SIG-M5 (cell line): Measurements from ENCODE around the gene ARID1B.

Experiments used
- DNase-seq: peaks from one replicate; lab custom pipeline; 2025; lab: John Stamatoyannopoulos, UW

Gene ARID1B

GRCh38 chr6:157213426-157213825 is 436.2 kb downstream of the ARID1B start:
- no peak for DNase-seq

GRCh38 chr6:157213907-157214565 is 436.9 kb downstream of the ARID1B start:
- no peak for DNase-seq

- no peak for DNase-seq
These were observed 438.5 kb downstream of the ARID1B start for GRCh38 chr6:157215717-157216116.

GRCh38 chr6:157216570-157216969 is 439.4 kb downstream of the ARID1B start:
- DNase-seq: no peak

- DNase-seq: no peak
These were observed 440.2 kb downstream of the ARID1B start for GRCh38 chr6:157217198-157217893.

- DNase-seq: no peak
These were observed 440.8 kb downstream of the ARID1B start for GRCh38 chr6:157217894-157218370.

GRCh38 chr6:157218371-157219198 is 441.4 kb downstream of the ARID1B start:
- DNase-seq: no peak

GRCh38 chr6:157219201-157220200 is 442.3 kb downstream of the ARID1B start:
- DNase-seq: no peak

GRCh38 chr6:157220485-157220884 is 443.3 kb downstream of the ARID1B start:
- no peak for DNase-seq

GRCh38 chr6:157221049-157221816 is 444.1 kb downstream of the ARID1B start:
- DNase-seq: peak; percentile 4

GRCh38 chr6:157221817-157222175 is 444.6 kb downstream of the ARID1B start:
- no peak for DNase-seq

- DNase-seq: no peak
These were observed 445.2 kb downstream of the ARID1B start for GRCh38 chr6:157222201-157222981.

GRCh38 chr6:157223021-157223430 is 445.8 kb downstream of the ARID1B start:
- peak; percentile 18 for DNase-seq

- DNase-seq: no peak
These were observed 446.3 kb downstream of the ARID1B start for GRCh38 chr6:157223511-157223910.

GRCh38 chr6:157224178-157224950 is 447.2 kb downstream of the ARID1B start:
- DNase-seq: no peak

- no peak for DNase-seq
These were observed 447.9 kb downstream of the ARID1B start for GRCh38 chr6:157224951-157225574.

GRCh38 chr6:157225575-157225995 is 448.4 kb downstream of the ARID1B start:
- DNase-seq: no peak

- no peak for DNase-seq
These were observed 448.9 kb downstream of the ARID1B start for GRCh38 chr6:157226026-157226625.
